Measurements from ENCODE around the gene CARM1. TPM values are rescaled to one million over a fixed set of nuclear protein-coding genes. Genes with fewer than 3 reads are reported as not detected.

CARM1 gene
- total RNA-seq, 6 experiments from 2014 or later = 67.2 to 82.1 (median 76.8) TPM

GRCh38 chr19:10907925-10908324 is 36.6 kb downstream of the CARM1 start:
- Mint-ChIP-seq H3K27me3 (ENCODE audit: insufficient read depth) (no peaks in the 10 kb centered on the region), H3K4me1 (ENCODE audit: low read depth) (peaks cover 13% of the 10 kb centered on the region; the same call in 1 of the 2 replicates), H3K4me3 (no peak overlapping the region), H3K9me3 (no peaks in the 10 kb centered on the region), H3K27ac (no peak overlapping the region), H3K36me3 (ENCODE audit: low read depth) (peaks cover 9% of the 10 kb centered on the region; the same call in 1 of the 2 replicates)
- no peak for TF ChIP-seq CTCF (IDR thresholded peaks at IDR 0.05)
- DNase-seq = no peak

DNA sequence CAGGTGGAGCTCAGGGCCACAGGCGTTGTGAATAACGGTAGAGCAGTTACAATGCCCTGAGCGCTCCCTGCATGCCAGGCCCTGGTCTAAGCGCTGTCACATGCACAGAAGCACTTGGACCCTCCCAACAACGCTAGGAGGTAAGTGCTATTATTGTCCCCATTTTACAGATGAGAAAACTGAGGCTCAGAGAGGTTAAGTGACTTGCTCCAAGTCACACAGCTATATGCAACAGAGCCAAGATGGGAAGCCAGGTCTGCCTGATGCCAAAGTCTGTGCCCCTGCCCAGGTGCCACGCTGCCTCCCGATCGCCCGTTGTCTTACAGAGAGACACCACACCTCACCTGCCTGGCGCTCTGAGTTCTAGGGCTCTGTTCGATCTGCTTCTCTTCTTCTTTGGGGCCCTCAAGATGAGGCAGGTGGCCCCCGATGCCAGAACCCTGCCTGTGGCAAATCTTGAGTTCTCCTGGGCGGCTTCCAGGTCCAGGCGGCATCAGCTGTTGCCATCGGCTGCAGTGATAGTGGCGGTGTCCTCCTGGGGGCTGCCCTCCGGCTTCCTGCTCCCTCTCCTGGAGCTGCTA is 37.1 kb downstream of the CARM1 start:
- Mint-ChIP-seq H3K4me3 (no peak overlapping the region), H3K27me3 (ENCODE audit: insufficient read depth) (no peaks in the 10 kb centered on the region; the same call in 1 of the 2 replicates), H3K36me3 (ENCODE audit: low read depth) (peaks cover 5% of the 10 kb centered on the region; the same call in 1 of the 2 replicates), H3K27ac (no peak overlapping the region), H3K4me1 (ENCODE audit: low read depth) (peaks cover 8% of the 10 kb centered on the region; the same call in 1 of the 2 replicates), H3K9me3 (no peaks in the 10 kb centered on the region)
- no peak for TF ChIP-seq CTCF (IDR thresholded peaks at IDR 0.05)
- no peak for DNase-seq

GRCh38 chr19:10911579-10912363 is 40.4 kb downstream of the CARM1 start:
- H3K27ac Mint-ChIP-seq = no peak overlapping the region; the same call in 1 of the 2 replicates
- H3K27me3 Mint-ChIP-seq (ENCODE audit: insufficient read depth) = no peaks in the 10 kb centered on the region; the same call in 1 of the 2 replicates
- peaks cover 18% of the 10 kb centered on the region for H3K4me1 Mint-ChIP-seq (ENCODE audit: low read depth)
- TF ChIP-seq CTCF (IDR thresholded peaks at IDR 0.05) = no peak
- peaks cover 5% of the 10 kb centered on the region; the same call in 1 of the 2 replicates for H3K36me3 Mint-ChIP-seq (ENCODE audit: low read depth)
- no peak overlapping the region for H3K4me3 Mint-ChIP-seq
- no peaks in the 10 kb centered on the region for H3K9me3 Mint-ChIP-seq
- DNase-seq = no peak

DNA sequence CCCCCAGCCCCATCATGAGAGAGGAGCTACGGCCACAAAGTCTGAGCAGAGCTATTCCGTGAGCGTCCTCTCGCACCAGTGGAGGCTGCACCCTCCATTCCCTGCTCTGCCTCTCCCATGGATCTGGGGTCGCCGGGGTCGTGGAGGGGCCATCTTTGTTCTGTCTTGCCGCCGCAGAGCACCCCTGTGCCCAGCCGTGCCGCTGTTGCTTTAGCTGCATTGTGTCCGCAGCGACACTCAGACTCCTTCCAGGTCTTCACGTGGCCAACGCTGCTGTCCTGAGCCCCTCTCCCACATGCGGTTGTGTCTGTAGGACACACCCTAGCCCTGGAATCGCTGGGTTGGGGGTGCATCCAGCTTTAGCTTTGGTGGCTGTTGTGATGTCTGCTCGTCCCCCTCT is 41.3 kb downstream of the CARM1 start:
- Mint-ChIP-seq H3K27me3 (ENCODE audit: insufficient read depth) (no peaks in the 10 kb centered on the region; the same call in 1 of the 2 replicates), H3K36me3 (ENCODE audit: low read depth) (peaks cover 5% of the 10 kb centered on the region; the same call in 1 of the 2 replicates), H3K4me1 (ENCODE audit: low read depth) (peaks cover 18% of the 10 kb centered on the region), H3K27ac (no peak overlapping the region), H3K4me3 (no peak overlapping the region), H3K9me3 (no peaks in the 10 kb centered on the region)
- DNase-seq = no peak
- no peak for TF ChIP-seq CTCF (IDR thresholded peaks at IDR 0.05)

GRCh38 chr19:10913716-10914340 is 42.5 kb downstream of the CARM1 start:
- DNase-seq = no peak
- H3K4me3 Mint-ChIP-seq = no peak overlapping the region
- no peak overlapping the region for H3K27ac Mint-ChIP-seq
- H3K27me3 Mint-ChIP-seq (ENCODE audit: insufficient read depth) = peaks cover 3% of the 10 kb centered on the region; the same call in 1 of the 2 replicates
- no peaks in the 10 kb centered on the region for H3K9me3 Mint-ChIP-seq
- peaks cover 18% of the 10 kb centered on the region for H3K4me1 Mint-ChIP-seq (ENCODE audit: low read depth)
- TF ChIP-seq CTCF (IDR thresholded peaks at IDR 0.05) = no peak
- H3K36me3 Mint-ChIP-seq (ENCODE audit: low read depth) = peaks cover 5% of the 10 kb centered on the region; the same call in 1 of the 2 replicates
